Right ventricle myocardium superior (tissue), 1 donor: Measurements from ENCODE around the gene IQSEC1. TPM values are rescaled to one million over a fixed set of nuclear protein-coding genes. Genes with fewer than 3 reads are reported as not detected.

Source experiments
- ATAC-seq: fragments of 200-7000 bp; cut with Tn5 transposase; one replicate; pipeline ENCODE4 v1.9.1; 2020; ENCODE audit warnings: mild to moderate bottlenecking; ENCODE audit not compliant: poor library complexity
- DNase-seq: peaks from one replicate; pipeline ENCODE4 v3.0.0-alpha.2; 2020
- intact Hi-C: fragments of 100-400 bp; cut with DNase I; formaldehyde crosslinking; loops from one replicate; pipeline ENCODE4 v1.11.2; 2022
- total RNA-seq: library from RNA; stranded (reverse); fragmentation: NEBNext Ultra II Directional; extraction: Animal tissue kit (Norgen Biotek cat#: 25700); gene quantifications from one replicate; pipeline ENCODE4 v1.2.1, GENCODE V29; 2021
- donor health status: DM: no; HTN: yes; CAD: no; lungs with severe emphysema.

The IQSEC1 gene
- total RNA-seq, 1 donor from 2014 or later: 78.6 TPM

DNA sequence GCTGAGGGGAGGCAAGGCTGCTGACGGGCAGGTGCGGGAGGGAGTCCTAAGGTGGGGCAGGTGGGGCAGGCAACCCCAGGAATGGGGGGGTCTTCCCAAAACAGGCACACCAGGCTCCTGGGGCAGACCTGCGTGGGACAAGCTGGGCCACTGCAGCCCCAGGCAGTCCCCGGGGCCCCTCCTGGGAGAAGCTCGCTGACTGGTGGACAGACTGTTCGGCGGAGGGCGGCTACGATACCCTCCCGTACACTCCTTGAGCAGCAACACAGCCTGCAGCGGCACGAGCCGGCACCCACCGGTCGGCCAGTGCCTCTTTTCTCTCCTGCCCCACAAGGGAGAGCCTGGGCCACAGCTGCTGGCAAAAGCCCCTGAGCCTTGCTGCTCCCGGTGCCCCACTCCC, 165.9 kb downstream of the IQSEC1 start:
- no peak for ATAC-seq
- intact Hi-C loops: no loop called here
- DNase-seq: no peak

DNA sequence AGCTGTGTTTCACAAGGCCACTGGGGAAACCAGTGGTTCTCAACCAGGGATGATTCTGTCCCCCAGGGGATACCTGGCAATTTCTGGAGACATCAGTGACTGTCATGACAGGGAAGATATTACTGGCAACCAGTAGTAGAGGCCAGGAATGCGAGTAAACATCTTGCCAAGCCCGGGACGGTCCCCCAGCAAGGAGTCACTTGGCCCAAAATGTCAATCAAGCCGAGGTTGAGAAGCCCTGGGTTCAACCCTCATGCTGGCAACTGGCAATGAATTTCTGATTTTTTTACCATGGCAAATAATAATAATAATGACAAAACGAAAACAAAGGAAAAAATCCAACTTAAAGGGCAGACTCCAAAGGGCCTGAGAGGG, 166.3 kb downstream of the IQSEC1 start:
- ATAC-seq: no peak
- no peak for DNase-seq
- intact Hi-C loops: no loop called here

DNA sequence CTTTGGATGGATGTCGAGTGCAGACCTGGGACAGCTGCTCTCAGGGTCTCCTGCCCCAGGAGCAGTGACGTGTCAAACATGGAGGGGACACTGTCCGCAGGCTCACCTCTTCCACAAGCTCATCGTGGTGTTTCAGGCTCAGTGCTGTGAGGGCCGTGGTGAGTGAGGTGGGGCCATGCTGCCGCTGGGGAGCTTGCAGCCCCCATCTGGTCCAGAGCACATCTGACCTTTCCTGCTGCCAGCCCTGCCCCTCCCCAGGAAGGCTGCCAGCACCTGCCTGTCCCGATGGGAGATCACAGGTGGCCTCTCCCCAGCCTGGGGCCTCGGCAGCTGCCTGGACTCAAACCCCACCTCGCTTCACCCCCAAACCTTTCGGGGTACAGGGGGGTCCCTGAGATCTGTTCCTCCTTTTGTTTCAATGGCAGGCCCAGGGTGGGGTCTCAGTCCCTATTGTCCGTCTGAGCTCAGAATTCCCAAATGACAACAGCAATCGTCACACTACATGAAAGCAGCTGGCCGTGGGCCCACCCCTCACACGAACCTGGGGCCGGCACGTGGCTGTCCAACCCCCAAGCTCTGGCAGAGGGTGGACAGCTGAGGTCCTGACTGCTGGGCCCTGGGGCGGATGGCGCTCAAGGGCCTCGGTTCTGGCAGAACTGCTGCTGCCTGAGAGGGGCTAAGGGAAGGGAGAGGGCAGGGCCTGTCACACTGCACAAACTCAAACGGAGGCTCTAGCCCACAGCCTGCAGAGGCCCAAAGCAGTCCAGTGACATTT, 166.9 kb downstream of the IQSEC1 start:
- ATAC-seq (peak; percentile 22), DNase-seq (no peak)
- intact Hi-C loops: no loop called here

DNA sequence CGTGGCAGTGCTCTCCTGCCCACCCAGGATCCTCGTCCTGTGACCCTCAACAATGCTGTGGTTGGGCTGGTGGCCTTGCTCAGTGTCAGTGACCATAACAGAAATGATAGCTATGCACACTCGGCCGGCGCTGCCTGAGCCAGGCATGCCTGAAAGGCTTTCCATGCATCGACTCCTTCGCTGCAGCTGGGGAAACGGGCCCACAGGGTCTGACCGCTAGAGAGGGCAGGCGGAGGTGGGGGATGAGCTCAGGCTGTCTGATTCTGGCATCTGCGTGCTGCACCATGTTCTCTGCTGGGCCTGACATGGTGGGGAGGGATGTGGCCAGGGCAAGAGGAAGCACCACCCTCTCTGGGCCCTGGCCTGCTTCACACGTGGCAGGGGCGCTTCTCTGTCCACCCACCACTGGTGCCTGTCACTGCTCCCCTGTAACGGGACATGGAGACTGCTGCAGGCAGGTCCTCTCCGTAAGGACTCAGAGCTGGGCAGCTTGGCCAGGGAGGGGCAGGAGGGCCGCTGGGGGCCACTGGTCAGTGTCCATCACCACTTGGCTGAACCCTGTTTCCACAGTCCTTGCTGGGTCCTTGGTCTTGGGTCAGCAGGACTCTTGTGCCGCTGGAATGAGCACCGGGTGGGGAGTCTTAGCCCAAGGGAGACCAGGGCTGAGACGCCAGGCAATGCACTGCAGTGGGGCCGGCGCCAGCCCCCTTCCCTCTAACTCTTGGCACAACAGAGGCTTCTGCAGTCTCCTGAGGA, 167.7 kb downstream of the IQSEC1 start:
- intact Hi-C loops: no loop called here
- ATAC-seq (peak; percentile 11), DNase-seq (peak; percentile 39)

DNA sequence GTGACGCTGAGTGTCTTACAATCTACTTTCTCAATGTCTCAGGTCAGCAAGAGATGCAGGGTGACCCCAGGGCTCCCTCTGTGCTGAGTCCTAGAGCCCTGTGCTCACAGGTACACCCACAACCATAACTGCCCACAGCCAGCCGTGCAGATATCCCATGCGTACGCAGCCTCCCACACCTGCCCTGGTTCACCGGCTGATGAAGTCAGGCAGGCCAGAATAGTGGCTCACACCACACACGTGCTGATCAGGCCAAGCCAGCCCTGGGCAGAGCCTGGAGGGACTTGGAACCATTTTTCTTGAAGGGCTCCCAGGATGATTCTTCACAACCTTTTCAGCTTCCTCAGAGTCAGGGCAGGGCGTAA, 168.3 kb downstream of the IQSEC1 start:
- intact Hi-C loops: no loop called here
- DNase-seq: peak; percentile 17
- no peak for ATAC-seq

DNA sequence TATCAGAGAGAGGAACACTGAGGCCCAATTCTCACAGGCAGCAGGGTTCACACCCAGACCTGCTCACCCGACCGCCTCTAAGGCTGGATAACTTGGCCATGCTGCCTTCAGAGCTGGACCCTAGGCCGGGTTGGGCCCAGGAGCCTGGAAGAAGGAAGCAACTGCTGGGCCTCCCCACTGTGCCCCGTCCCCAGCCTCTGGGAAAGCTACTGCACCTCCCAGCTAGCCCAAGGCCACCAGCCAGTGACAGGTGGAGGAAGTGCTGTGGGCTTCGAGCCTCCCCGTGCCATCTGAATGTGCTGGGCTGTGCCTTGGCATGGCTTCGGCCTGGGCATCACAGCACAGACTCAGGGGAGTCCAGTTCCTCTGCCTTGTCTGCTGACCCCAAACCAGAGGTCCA, 169.3 kb downstream of the IQSEC1 start:
- intact Hi-C loops: no loop called here
- peak; percentile 24 for DNase-seq
- no peak for ATAC-seq

DNA sequence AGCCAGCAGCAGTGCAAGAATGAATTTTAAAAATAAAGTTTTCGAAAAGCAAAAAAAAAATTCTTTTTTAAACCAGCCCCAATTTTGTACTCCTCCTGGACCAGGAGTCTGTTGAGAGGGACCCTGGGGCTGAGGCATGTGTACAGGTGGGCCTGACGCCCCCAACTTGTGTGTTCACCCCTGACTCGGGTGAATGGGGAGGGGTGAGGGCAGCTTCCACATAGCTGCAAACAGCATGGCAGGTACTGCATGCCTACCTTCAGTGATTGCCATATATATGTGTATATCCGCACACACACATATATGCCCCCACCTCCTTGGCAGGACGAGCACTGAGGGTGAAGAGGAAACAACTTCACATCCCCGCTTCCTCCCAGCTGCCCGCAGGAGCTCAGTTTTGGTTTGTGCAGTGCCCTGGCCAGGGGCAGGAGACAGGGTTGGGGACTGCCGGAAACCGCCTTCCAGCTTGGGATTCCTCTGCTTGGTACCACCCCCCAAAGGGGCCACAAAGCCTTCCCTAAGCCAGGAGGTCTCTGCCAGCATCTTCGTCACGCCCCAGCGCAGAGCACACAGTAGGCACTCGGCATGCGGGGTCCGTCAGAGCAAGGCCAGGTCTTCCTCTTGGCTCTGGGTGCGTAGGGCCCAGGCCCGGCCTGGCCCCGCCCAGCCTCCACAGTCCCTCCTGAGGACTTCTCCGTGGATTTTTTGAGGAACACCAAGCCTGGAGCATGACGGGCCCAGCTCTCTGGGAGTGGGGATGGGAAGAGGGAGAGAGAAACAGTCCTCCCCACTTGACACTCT, 170.0 kb downstream of the IQSEC1 start:
- ATAC-seq (no peak), DNase-seq (peak; percentile 24)
- intact Hi-C loops: no loop called here

DNA sequence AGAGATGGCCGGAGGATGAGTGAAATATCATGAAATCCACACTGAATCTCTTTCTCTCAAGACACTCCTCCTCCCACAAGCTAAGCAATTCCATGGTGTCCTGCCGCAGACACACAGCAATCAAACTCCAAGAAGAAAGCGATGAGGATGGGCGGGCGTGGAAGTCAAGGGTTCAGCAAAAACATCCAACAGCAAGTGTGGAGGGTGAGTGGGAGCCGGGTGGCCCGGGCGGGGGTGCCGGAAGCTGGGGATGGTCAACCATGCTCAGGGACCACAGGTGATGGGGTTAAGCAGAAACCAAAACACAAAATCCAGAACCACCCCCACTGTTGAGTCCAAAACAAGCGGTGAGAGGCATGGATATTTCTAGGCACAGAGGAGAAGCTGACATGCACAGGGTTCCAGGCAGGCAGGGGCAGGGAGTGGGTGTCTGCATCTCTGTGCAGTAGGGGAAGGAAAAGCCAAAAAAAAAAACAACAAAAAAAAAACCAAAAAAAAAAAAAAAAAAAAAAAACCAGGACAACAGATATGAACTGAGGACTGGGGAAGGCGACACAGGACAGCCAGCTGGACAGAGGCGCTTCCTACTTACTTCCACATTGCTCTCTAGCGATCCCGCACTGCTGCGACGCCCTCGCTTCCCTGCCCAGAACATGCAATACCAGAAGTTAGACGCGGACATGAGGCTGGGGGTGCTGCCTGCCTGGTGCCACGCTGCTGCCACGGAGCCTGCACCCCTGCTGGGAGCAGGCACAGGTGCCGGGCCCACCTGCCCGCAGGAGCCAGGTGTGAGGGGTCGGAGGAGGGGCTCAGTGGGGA, 170.8 kb downstream of the IQSEC1 start:
- intact Hi-C loops: no loop called here
- peak; percentile 61 for DNase-seq
- peak; percentile 16 for ATAC-seq

DNA sequence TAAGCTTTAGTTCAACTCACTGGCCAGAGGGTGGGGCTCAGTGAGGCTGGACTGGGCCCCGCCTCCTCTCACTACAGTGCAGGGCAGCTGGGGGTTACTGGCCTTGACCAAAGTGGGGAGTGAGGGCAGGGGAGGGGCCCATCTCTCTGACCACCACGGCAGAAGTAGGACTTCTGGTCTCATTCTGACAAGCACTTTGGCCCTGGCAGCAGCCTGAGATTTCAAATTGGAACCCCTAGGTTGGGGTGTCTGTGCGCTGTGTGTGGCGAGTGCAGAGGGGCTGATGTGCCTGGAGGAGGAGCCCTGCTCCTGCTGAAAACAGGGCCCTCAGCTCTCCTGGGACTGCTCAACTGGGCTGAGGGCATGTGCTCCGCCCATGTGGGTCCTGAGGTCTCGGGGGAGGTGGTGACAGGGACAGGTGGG, 171.6 kb downstream of the IQSEC1 start:
- no peak for ATAC-seq
- intact Hi-C loops: no loop called here
- DNase-seq: peak; percentile 40

DNA sequence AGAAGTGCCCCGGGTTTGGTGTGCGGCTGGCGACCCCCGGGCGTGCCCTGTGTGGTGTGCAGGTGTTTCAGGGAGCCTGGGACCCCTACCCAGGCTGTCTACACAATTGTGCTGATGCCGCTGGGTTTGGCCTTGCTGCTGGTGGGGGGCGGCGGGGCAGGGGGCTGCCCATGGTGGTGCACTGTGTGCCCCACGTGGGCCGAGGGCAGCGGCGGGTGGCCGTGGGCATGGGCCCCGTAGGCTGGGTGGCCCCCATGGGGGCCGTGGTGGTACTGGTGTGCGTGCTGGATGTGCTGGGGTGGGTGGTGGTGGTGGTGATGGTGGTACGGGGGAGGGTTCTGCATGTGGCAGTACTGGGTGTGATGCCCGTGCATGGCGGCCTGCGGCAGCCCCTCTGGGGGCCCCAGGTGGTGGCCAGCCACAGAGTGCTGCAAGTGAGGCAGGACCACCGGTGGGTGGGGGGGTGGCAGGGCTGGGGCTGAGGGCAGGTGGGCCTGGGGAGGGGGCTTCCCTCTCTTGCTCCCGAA, 172.3 kb downstream of the IQSEC1 start:
- ATAC-seq: no peak
- peak; percentile 11 for DNase-seq
- intact Hi-C loops: no loop called here

DNA sequence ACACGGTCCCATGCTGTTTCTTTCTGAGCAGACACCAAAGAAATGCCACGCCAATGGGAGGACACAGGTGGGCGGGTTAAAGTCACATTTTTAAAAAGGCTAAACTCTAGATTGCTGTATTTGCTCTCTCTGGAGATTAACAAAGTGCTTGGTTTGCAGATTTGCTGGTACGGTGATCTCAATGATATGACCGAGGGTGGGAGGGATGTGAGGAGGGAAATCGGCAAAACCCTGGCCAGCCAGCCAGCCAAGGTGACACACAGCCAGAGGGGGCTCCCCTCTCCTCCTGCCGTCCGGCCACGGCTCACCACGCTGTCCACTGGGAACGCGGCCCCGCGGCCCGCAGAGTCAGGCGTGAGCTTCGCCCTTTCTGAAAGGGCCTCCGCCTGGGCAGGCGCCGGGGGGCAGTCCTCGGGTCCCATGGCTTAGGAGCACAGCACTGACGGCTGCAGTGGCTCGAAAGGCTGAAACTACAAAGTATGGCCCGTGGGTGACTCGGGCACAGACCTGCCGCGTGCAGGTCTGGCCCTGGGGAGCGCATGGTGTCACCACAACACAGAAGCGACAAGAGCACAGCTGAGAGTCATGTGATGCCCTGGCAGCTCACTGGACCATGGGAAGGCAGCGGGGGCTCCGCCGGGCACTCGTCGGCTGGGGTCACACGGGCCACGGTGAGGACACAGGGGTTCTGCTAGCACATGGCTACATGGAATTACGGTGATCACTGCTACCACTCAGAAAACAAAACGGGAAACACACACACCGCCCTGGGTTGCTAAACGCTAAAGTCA, 174.1 kb downstream of the IQSEC1 start:
- intact Hi-C loops: loop anchor here (10.0 kb wide), 1 partner anchor 86 kb away; no protein-coding TSS in a partner anchor

DNA sequence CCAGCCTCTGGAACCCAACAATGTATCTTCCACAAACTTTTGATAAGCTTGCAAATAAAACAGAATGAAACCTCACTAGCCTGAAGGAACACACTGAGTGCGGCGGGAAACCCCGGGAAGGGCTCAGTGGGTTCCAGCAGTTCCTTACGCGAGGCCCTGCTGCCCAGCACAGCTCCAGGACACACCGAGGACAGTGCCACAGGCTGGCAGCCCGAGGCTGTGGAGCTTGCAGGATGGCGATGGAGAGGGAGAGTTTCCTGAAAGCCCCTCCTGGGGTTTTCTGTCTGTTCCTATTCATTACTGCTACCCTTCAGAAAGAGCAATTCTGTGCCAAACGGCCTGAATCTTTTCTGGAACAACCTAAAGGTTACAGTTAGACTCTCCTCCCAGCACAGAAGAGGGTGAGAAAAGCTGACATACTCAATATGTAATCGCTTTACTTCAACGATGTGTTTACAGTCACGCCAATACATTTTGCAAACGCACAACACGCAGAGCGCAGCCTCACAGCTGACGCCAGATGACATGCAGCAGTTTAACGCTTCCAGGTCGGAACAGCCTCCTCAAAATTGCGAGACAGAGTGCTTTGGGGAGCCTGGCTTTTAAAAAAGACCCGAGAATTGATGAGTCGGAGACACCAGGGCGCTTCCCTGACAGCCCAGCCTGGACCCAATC, 174.8 kb downstream of the IQSEC1 start:
- peak; percentile 27 for DNase-seq
- ATAC-seq: no peak
- intact Hi-C loops: loop anchor here (10.0 kb wide), 1 partner anchor 86 kb away; no protein-coding TSS in a partner anchor

More for the DNA sequence above, 174.1 kb downstream of the IQSEC1 start:
- no peak for ATAC-seq
- DNase-seq: peak; percentile 33

DNA sequence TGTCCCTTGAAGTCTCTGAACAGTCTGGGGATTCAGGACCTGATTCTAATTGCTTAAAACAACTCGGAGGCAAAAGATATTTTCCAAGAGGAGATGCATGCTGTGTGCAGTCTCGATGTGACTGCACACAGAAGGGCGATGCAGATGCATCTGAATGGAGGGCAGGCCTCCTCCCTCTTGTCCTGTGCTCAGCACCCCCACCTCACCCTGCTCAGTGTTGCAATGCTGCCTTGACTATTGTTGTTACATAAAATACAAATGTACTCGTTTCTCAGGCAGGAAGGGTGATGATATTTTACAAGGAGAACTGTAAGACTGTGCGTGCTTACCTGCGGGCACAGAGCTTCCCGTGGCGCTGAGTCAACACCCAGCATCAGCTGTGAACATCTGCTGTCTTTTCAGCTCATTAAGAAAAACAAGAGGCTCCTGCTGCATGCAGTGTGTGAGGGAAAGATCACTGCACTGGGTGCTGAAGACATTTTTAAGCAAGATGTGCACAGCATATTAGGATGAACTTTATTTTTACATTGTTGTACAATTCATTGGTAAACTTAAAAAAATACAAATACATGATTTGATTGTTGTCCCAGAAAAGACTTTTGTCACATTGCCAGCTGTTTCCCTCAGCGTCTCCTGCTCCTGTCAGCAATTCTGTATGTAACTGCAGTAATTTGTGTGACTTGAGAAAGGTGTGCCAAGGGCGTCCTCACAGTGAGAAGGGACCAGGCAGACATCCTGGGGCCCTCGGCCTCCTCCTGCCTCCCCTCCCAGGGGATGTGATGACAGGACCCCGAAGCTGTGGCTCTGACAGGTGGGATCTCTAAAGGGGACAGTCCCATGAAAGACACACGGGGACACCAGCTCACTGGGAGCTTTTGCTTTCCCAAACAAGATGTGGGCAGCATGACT, 175.6 kb downstream of the IQSEC1 start:
- peak; percentile 17 for DNase-seq
- ATAC-seq: no peak
- intact Hi-C loops: loop anchor here (10.0 kb wide), 1 partner anchor 87 kb away; no protein-coding TSS in a partner anchor

DNA sequence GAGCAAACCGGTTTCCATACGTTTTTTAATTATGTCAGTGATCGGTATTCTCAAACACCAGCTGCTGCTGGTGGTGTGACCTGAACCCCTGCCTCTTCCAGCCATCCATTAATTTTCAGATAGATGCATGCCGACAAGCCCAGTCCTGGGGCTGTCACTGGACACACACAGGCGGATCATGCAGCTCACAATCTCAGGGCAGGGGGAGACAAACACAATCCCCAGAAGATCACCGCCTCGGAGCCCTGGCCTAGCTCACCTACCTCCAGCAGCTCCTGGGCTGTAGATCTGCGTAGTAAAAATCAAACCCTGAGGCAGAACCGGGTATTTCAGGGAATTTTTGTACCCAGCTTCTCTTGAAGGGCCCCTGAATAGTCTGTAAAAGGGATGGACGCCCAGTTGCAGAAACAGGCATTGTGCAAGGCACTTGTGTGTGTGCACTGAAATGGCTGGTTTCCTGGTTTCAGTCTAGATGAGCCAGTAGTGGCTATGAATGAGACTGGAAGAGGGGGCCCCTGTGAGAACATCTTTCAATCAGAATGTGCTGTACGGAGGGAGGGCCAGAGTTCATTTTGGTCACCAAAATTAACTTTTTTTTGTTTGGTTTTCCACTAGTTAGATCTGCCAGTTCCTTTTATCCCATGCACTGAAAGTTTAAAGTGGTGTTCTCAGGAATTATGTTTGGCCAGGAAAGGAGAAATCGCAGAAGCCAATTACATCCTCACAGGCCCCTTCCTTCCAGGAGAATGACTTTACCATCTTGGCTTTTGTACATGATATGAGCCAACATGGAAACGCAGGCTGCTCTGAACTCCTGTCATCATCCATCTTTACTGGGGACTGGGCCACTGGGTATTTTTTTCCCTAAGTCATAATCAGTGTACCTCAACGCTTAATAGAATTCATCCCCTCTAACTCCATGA, 176.9 kb downstream of the IQSEC1 start:
- peak; percentile 24 for ATAC-seq
- intact Hi-C loops: loop anchor here (10.0 kb wide), 1 partner anchor 88 kb away; no protein-coding TSS in a partner anchor
- peak; percentile 47 for DNase-seq
